Loucy (cell line): ENCODE measurements around the gene TRPV3.

Experiments used
- H2AFZ ChIP-seq: fragments of 200-600 bp; sonication (generic); 2 replicates; pipeline ENCODE4 v1.6.0; 2016; ENCODE audit warnings: antibody characterized with exemption, mild to moderate bottlenecking, low read length, moderate library complexity
- H3F3A ChIP-seq: fragments of 200-600 bp; 2 replicates; pipeline ENCODE4 v1.6.0; 2016; ENCODE audit warnings: antibody characterized with exemption, low read depth, mild to moderate bottlenecking
- H3K27me3 ChIP-seq: fragments of 200-600 bp; sonication (generic); 2 replicates; pipeline ENCODE4 v1.6.1; 2014; ENCODE audit warnings: low read length, mild to moderate bottlenecking; ENCODE audit not compliant: insufficient read depth, poor library complexity, severe bottlenecking
- H3K36me3 ChIP-seq: fragments of 200-600 bp; sonication (generic); 2 replicates; pipeline ENCODE4 v1.6.1; 2016; ENCODE audit warnings: low read length; ENCODE audit not compliant: insufficient read depth
- H3K4me1 ChIP-seq: fragments of 200-600 bp; sonication (generic); 2 replicates; pipeline ENCODE4 v1.5.1; 2014; ENCODE audit warnings: low read length, mild to moderate bottlenecking; ENCODE audit not compliant: insufficient read depth, poor library complexity, severe bottlenecking
- H3K4me2 ChIP-seq: fragments of 200-600 bp; sonication (generic); 2 replicates; pipeline ENCODE4 v1.6.0; 2014; ENCODE audit warnings: antibody characterized with exemption, low read length, low read depth, mild to moderate bottlenecking; ENCODE audit not compliant: poor library complexity, severe bottlenecking
- H3K4me3 ChIP-seq: fragments of 200-600 bp; sonication (generic); 2 replicates; pipeline ENCODE4 v1.5.1; 2014; ENCODE audit warnings: low read length, mild to moderate bottlenecking, mixed read lengths; ENCODE audit not compliant: poor library complexity, severe bottlenecking
- H3K79me2 ChIP-seq: fragments of 200-600 bp; sonication (generic); 2 replicates; pipeline ENCODE4 v1.6.1; 2014; ENCODE audit warnings: low read length; ENCODE audit not compliant: insufficient read depth
- H3K9ac ChIP-seq: fragments of 200-600 bp; sonication (generic); 2 replicates; pipeline ENCODE4 v1.6.0; 2014; ENCODE audit warnings: mild to moderate bottlenecking, low read depth, low read length, moderate library complexity; ENCODE audit not compliant: poor library complexity, severe bottlenecking
- H3K9me2 ChIP-seq: fragments of 200-600 bp; sonication (generic); replicated peaks from 2 replicates; pipeline ENCODE4 v1.6.1; 2016; ENCODE audit warnings: low read depth, low read length, mixed read lengths
- H3K9me3 ChIP-seq: fragments of 200-600 bp; sonication (generic); 2 replicates; pipeline ENCODE4 v1.6.1; 2014; ENCODE audit warnings: mild to moderate bottlenecking, antibody characterized with exemption, low read length, low read depth; ENCODE audit not compliant: insufficient read depth
- H4K20me1 ChIP-seq: fragments of 200-600 bp; sonication (generic); 2 replicates; pipeline ENCODE4 v1.6.0; 2014; ENCODE audit warnings: antibody characterized with exemption, low read length, mild to moderate bottlenecking; ENCODE audit not compliant: insufficient read depth, poor library complexity, severe bottlenecking
- CTCF ChIP-seq: fragments of 200-600 bp; sonication (generic); conservative IDR thresholded peaks from 2 replicates; pipeline ENCODE4 v1.5.1; 2014; ENCODE audit warnings: mild to moderate bottlenecking, antibody characterized with exemption, low read length
- EZH2phosphoT487 ChIP-seq: fragments of 200-600 bp; IDR thresholded peaks from 2 replicates; pipeline ENCODE4 v1.6.1; 2018; ENCODE audit warnings: antibody characterized with exemption, mild to moderate bottlenecking, moderate library complexity, borderline replicate concordance

TRPV3 gene

GRCh38 chr17:3532106-3532858 is 25.3 kb downstream of the TRPV3 start:
- Histone ChIP-seq H3K79me2 (no peaks in the 10 kb centered on the region), H3F3A (no peaks in the 10 kb centered on the region), H3K36me3 (no peaks in the 10 kb centered on the region), H3K4me3 (no peak overlapping the region), H2AFZ (no peak overlapping the region), H3K9ac (no peak overlapping the region), H4K20me1 (no peaks in the 10 kb centered on the region), H3K9me3 (no peaks in the 10 kb centered on the region), H3K27me3 (no peaks in the 10 kb centered on the region), H3K4me1 (no peaks in the 10 kb centered on the region), H3K9me2 (no peaks in the 10 kb centered on the region), H3K4me2 (no peak overlapping the region)
- no peak for TF ChIP-seq EZH2phosphoT487

GRCh38 chr17:3531266-3532101 is 26.1 kb downstream of the TRPV3 start:
- H3K9me2 ChIP-seq = no peaks in the 10 kb centered on the region
- no peaks in the 10 kb centered on the region for H3F3A ChIP-seq
- H3K4me1 ChIP-seq = no peaks in the 10 kb centered on the region
- H3K9ac ChIP-seq = no peak overlapping the region
- no peaks in the 10 kb centered on the region for H3K9me3 ChIP-seq
- TF ChIP-seq EZH2phosphoT487 (no peak), CTCF (no peak)
- H3K36me3 ChIP-seq = no peaks in the 10 kb centered on the region
- no peaks in the 10 kb centered on the region for H3K27me3 ChIP-seq
- no peak overlapping the region for H2AFZ ChIP-seq
- no peak overlapping the region for H3K4me3 ChIP-seq
- no peaks in the 10 kb centered on the region for H4K20me1 ChIP-seq
- H3K4me2 ChIP-seq = no peak overlapping the region
- no peaks in the 10 kb centered on the region for H3K79me2 ChIP-seq

GRCh38 chr17:3529817-3530741 is 27.5 kb downstream of the TRPV3 start:
- no peaks in the 10 kb centered on the region for H3K9me2 ChIP-seq
- H3K4me2 ChIP-seq = no peak overlapping the region
- H3K4me3 ChIP-seq = no peak overlapping the region
- no peaks in the 10 kb centered on the region for H3F3A ChIP-seq
- H4K20me1 ChIP-seq = no peaks in the 10 kb centered on the region
- no peak overlapping the region for H2AFZ ChIP-seq
- TF ChIP-seq EZH2phosphoT487 = no peak
- no peaks in the 10 kb centered on the region for H3K4me1 ChIP-seq
- no peaks in the 10 kb centered on the region for H3K27me3 ChIP-seq
- no peaks in the 10 kb centered on the region for H3K36me3 ChIP-seq
- no peaks in the 10 kb centered on the region for H3K9me3 ChIP-seq
- no peaks in the 10 kb centered on the region for H3K79me2 ChIP-seq
- H3K9ac ChIP-seq = no peak overlapping the region
